Endothelial cell of umbilical vein (primary cell): ENCODE measurements around the gene ITM2B. TPM values are rescaled to one million over a fixed set of nuclear protein-coding genes. Genes with fewer than 3 reads are reported as not detected.
A peak's percentile ranks its signal among the peaks of the same experiment; 100 is the strongest.
"Not testable (repeated sequence)": the region's sequence is repeated elsewhere in the genome, so short reads cannot be mapped to it uniquely, and the experiment has no call there.

Experiments used
- BruUV-seq: library from RNA; stranded (reverse); fragments of 400-500 nt; replicated peaks from 2 replicates; lab custom pipeline; 2021; lab: Mats Ljungman, UMichigan
- CTCF ChIA-PET: fragments of 300-600, 350-600 bp; sonication (Branson Sonifier 250); formaldehyde crosslinking; loops from one replicate; lab custom pipeline; 2021; ENCODE audit warnings: antibody characterized with exemption, inconsistent platforms; lab: Charles Lee
- POLR2A ChIA-PET: fragments of 300-600, 350-600 bp; sonication (Branson Sonifier 250); formaldehyde crosslinking; loops from one replicate; lab custom pipeline; 2021; ENCODE audit warnings: antibody characterized with exemption, inconsistent platforms; lab: Charles Lee
- DNase-seq: peaks from one replicate; pipeline ENCODE4 v3.0.0-alpha.2; 2011; ENCODE audit warnings: low read depth, low spot score
- FAIRE-seq: peaks from 2 replicates; lab custom pipeline; 2011; peaks lifted over from hg19 to GRCh38; lab: Jason Lieb, UNC
- H2AFZ ChIP-seq: 2 replicates; pipeline ENCODE4 v1.6.0; 2012; ENCODE audit warnings: low read depth, low read length, control low read depth, inconsistent platforms
- H3K27ac ChIP-seq: 2 replicates; pipeline ENCODE4 v1.5.1; 2011; ENCODE audit warnings: low read depth, mild to moderate bottlenecking, control low read depth, low read length, moderate library complexity; ENCODE audit not compliant: insufficient read depth
- H3K27me3 ChIP-seq, 2 experiments: 2 replicates each; pipeline versions ENCODE4 v1.6.0 to v1.6.1; 2011; ENCODE audit warnings: low read length in 2 of 2, mixed read lengths in 1 of 2; ENCODE audit not compliant: control insufficient read depth in 2 of 2, insufficient read depth in 2 of 2
- H3K36me3 ChIP-seq, 2 experiments: 2 replicates in 1 of 2; 3 replicates in 1 of 2; pipeline ENCODE4 v1.5.1; 2011; ENCODE audit warnings: low read length in 2 of 2, mild to moderate bottlenecking in 1 of 2, moderate library complexity in 1 of 2; ENCODE audit not compliant: control insufficient read depth in 2 of 2, insufficient read depth in 2 of 2; ENCODE audit errors: extremely low read depth in 1 of 2
- H3K4me1 ChIP-seq: 3 replicates; pipeline ENCODE4 v1.5.1; 2011; ENCODE audit warnings: mild to moderate bottlenecking, low read length; ENCODE audit not compliant: control insufficient read depth, insufficient read depth; ENCODE audit errors: extremely low read depth
- H3K4me2 ChIP-seq: 2 replicates; pipeline ENCODE4 v1.6.1; 2011; ENCODE audit warnings: low read length, control low read depth, mixed read lengths; ENCODE audit not compliant: insufficient read depth
- H3K4me3 ChIP-seq, 3 experiments: fragments of 200-600 bp in 1 of 3; sonication (generic), shearing (Covaris generic) in 1 of 3; replicated peaks in 1 of 3; 2 replicates each; pipeline ENCODE4 v1.5.1; 2011 to 2016; ENCODE audit warnings: control low read depth in 3 of 3, low read length in 3 of 3, mild to moderate bottlenecking in 2 of 3, inconsistent platforms in 1 of 3, low read depth in 1 of 3, moderate library complexity in 1 of 3; ENCODE audit not compliant: insufficient read depth in 1 of 3
- H3K79me2 ChIP-seq: 2 replicates; pipeline ENCODE4 v1.6.0; 2012; ENCODE audit warnings: low read length, inconsistent platforms; ENCODE audit not compliant: control insufficient read depth, insufficient read depth
- H3K9ac ChIP-seq: replicated peaks from 2 replicates; pipeline ENCODE3; 2011; ENCODE audit warnings: low read length, control low read depth; ENCODE audit not compliant: insufficient read depth; ENCODE audit errors: extremely low read depth
- H3K9me1 ChIP-seq: replicated peaks from 3 replicates; pipeline ENCODE4 v1.6.0; 2011; ENCODE audit warnings: mild to moderate bottlenecking, low read length; ENCODE audit not compliant: control insufficient read depth, insufficient read depth; ENCODE audit errors: extremely low read depth
- H3K9me3 ChIP-seq: replicated peaks from 2 replicates; pipeline ENCODE4 v1.5.1; 2012; ENCODE audit warnings: low read length, inconsistent platforms; ENCODE audit not compliant: control insufficient read depth, insufficient read depth
- H4K20me1 ChIP-seq: replicated peaks from 2 replicates; pipeline ENCODE3; 2011; ENCODE audit warnings: mild to moderate bottlenecking, low read length; ENCODE audit not compliant: control insufficient read depth, insufficient read depth; ENCODE audit errors: extremely low read depth
- EZH2 ChIP-seq: IDR thresholded peaks from 2 replicates; pipeline ENCODE4 v1.6.1; 2012; ENCODE audit warnings: borderline replicate concordance, low read depth, mild to moderate bottlenecking, moderate library complexity, low read length, inconsistent platforms; ENCODE audit not compliant: severe bottlenecking
- FOS ChIP-seq: IDR thresholded peaks from 2 replicates; pipeline ENCODE4 v1.6.1; 2011; ENCODE audit warnings: mild to moderate bottlenecking, low read length, moderate library complexity, borderline replicate concordance; ENCODE audit not compliant: insufficient read depth
- GATA2 ChIP-seq: IDR thresholded peaks from 2 replicates; pipeline ENCODE4 v1.7.0; 2011; ENCODE audit warnings: low read depth, mild to moderate bottlenecking, moderate library complexity, mixed read lengths, low read length; ENCODE audit not compliant: insufficient read length, insufficient read depth
- JUN ChIP-seq: IDR thresholded peaks from 2 replicates; pipeline ENCODE4 v1.6.1; 2011; ENCODE audit warnings: borderline replicate concordance, low read depth; ENCODE audit not compliant: insufficient read length, insufficient read depth
- MYC ChIP-seq: IDR thresholded peaks from one replicate; pipeline ENCODE4 v1.6.1; 2011; ENCODE audit warnings: mild to moderate bottlenecking, low read depth, low read length
- POLR2A ChIP-seq: IDR thresholded peaks from 2 replicates; pipeline ENCODE4 v1.6.1; 2012; ENCODE audit warnings: low read depth, mild to moderate bottlenecking, control low read depth, low read length
- POLR2AphosphoS5 ChIP-seq: IDR thresholded peaks from 2 replicates; pipeline ENCODE4 v1.6.1; 2012; ENCODE audit warnings: low read depth, mild to moderate bottlenecking, control low read depth, low read length, moderate library complexity; ENCODE audit not compliant: insufficient read depth
- dilution Hi-C: fragments of 300-500 bp; cut with MboI; formaldehyde crosslinking; loops from one replicate; pipeline ENCODE4 v1.15.0; 2019; ENCODE audit warnings: low sequenced_read_pairs; ENCODE audit not compliant: extremely low pct_ligation_motif_present
- intact Hi-C: fragments of 100-400 bp; cut with micrococcal nuclease; formaldehyde crosslinking; loops from one replicate; pipeline ENCODE4 v1.10.0; 2022
- polyA plus RNA-seq, 4 experiments: library from polyadenylated mRNA; depleted of rRNA in 3 of 4; stranded (reverse) in 3 of 4; unstranded in 1 of 4; fragments of >200 nt; gene quantifications; 2 replicates each; pipeline versions ENCODE4 v1.2.1 to v1.2.3, GENCODE V29; 2011 to 2012; ENCODE audit warnings: missing spikeins in 1 of 4
- total RNA-seq: library from RNA; stranded (reverse); gene quantifications from 2 replicates; pipeline ENCODE4 v1.2.3, GENCODE V29; 2021
- TF ChIP-seq, protein P1 (sequence below): IDR thresholded peaks from 2 replicates; pipeline ENCODE4 v1.6.1; 2011; ENCODE audit not compliant: insufficient read depth, insufficient read length
- TF ChIP-seq, protein P2 (sequence below), 2 donors: IDR thresholded peaks; 1 replicate in 1 of 2; 2 replicates in 1 of 2; pipeline ENCODE4 v1.5.1; 2011; ENCODE audit warnings: low read length in 2 of 2, mild to moderate bottlenecking in 2 of 2, moderate library complexity in 2 of 2, control low read depth in 1 of 2, inconsistent platforms in 1 of 2, low read depth in 1 of 2; ENCODE audit not compliant: insufficient read depth in 1 of 2; ENCODE audit errors: extremely low read depth in 1 of 2

The ITM2B gene
- total and polyA plus RNA-seq, 2 donors (not counting 3 experiments of a cell fraction or from before 2014, with no cell fraction given): 150 to 271 TPM

DNA sequence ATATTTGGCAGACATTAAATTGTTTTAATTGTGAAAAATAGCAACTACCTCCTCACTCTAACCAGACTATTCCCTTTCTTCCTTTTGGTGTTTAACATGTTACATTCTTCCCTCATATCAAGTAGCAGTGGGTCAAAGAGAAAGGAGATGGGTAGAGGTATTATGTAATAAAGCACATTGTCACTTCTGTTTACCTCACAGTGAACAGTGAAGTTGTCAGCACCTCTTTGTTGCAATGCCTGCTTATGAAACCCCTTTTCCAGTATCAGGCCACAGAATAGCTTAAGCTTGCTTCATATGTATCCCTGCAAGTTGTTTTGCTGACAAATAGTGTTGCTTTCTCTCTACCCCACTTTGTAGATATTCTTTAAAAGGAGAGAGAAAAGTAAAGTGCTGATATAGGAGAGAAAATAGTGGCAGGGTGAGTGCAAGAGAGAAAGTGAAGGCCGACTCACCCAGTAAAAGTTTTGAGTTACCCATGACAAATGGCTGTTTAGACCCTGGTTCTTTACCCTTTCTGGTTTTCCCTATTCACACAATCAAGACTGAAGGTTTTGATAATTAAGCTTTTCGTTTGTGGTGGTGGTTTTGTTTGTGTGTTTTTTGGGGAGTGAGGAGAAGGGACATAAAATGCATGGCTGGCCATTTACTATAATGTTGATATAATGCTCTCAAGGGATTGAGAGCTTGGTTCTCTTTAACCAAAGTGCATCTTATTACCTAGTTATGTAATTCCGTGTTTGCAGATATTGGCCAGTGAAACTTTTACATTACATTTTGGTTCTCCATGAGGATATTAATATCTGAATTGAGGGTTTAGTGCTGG, 3.7 kb downstream of the ITM2B start:
- POLR2A ChIA-PET: no interaction called here
- BruUV-seq: no TSS peak

DNA sequence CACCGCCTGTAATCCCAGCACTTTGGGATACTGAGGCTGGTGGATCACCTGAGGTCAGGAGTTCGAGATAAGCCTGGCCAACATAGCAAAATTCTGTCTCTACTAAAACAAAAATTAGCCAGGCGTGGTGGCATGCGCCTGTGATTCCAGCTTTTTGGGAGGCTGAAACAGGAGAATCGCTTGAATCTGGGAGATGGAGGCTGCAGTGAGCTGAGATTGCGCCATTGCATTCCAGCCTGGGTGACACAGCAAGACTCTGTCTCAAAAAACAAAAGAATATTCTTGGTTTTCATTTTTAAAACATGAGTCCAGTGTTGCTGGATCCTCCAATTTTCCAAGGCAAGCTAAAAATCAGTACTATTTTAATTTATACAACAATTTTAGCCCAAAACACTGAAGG, 6.4 kb downstream of the ITM2B start:
- Histone ChIP-seq H3K4me1 (peaks cover 37% of the 10 kb centered on the region), H3K79me2 (peaks cover 60% of the 10 kb centered on the region)
- H3K4me3 ChIP-seq, H2AFZ ChIP-seq, H3K27ac ChIP-seq, H3K4me2 ChIP-seq, H3K9me3 ChIP-seq, DNase-seq, FAIRE-seq, H4K20me1 ChIP-seq, BruUV-seq, POLR2A ChIA-PET, dilution Hi-C loops, CTCF ChIA-PET, H3K27me3 ChIP-seq, H3K9me1 ChIP-seq, H3K9ac ChIP-seq, H3K36me3 ChIP-seq: not testable (repeated sequence)
- intact Hi-C loops: loop anchor here (5.0 kb wide), 2 partner anchors 173 to 528 kb away; partner anchors contain the start of gene LPAR6

More for the DNA sequence above, 3.7 kb downstream of the ITM2B start:
- H4K20me1 ChIP-seq: peaks cover 2% of the 10 kb centered on the region
- CTCF ChIA-PET: interaction anchor here (0.5 to 2.2 kb wide), 6 partner anchors 110 to 346 kb away, joined by 3 to 14 read pairs (median 6); partner anchors contain the start of genes MED4 and NUDT15
- intact Hi-C loops (loop anchor here (5.0 kb wide), 2 partner anchors 176 to 531 kb away; partner anchors contain the start of gene LPAR6), dilution Hi-C loops (no loop called here)
- peak overlapping the region in 1 of 3 experiments; percentile 24 for H3K4me3 ChIP-seq
- peaks cover 0 to 2% of the 10 kb centered on the region in 2 experiments for H3K27me3 ChIP-seq
- H3K4me2 ChIP-seq: peak overlapping the region; percentile 79
- H3K9ac ChIP-seq: no peak overlapping the region
- H3K79me2 ChIP-seq: peaks cover 62% of the 10 kb centered on the region
- TF ChIP-seq EZH2 (no peak), FOS (no peak), MYC (no peak), POLR2AphosphoS5 (no peak), POLR2A (no peak), GATA2 (no peak), JUN (no peak)
- TF ChIP-seq, protein P1, sequence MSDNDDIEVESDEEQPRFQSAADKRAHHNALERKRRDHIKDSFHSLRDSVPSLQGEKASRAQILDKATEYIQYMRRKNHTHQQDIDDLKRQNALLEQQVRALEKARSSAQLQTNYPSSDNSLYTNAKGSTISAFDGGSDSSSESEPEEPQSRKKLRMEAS: no peak
- TF ChIP-seq, protein P2, sequence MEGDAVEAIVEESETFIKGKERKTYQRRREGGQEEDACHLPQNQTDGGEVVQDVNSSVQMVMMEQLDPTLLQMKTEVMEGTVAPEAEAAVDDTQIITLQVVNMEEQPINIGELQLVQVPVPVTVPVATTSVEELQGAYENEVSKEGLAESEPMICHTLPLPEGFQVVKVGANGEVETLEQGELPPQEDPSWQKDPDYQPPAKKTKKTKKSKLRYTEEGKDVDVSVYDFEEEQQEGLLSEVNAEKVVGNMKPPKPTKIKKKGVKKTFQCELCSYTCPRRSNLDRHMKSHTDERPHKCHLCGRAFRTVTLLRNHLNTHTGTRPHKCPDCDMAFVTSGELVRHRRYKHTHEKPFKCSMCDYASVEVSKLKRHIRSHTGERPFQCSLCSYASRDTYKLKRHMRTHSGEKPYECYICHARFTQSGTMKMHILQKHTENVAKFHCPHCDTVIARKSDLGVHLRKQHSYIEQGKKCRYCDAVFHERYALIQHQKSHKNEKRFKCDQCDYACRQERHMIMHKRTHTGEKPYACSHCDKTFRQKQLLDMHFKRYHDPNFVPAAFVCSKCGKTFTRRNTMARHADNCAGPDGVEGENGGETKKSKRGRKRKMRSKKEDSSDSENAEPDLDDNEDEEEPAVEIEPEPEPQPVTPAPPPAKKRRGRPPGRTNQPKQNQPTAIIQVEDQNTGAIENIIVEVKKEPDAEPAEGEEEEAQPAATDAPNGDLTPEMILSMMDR (IDR thresholded peaks at IDR 0.05; ENCODE audit: extremely low read depth in 1 of 2, insufficient read depth in 1 of 2, low read depth in 1 of 2, low read length in 2 of 2): no peak
- H3K9me3 ChIP-seq: no peaks in the 10 kb centered on the region
- peaks cover 45% of the 10 kb centered on the region for H3K4me1 ChIP-seq
- FAIRE-seq (no peak), DNase-seq (peak; percentile 32)
- peaks cover 2 to 5% of the 10 kb centered on the region in 2 experiments for H3K36me3 ChIP-seq
- no peak overlapping the region for H2AFZ ChIP-seq
- no peaks in the 10 kb centered on the region for H3K9me1 ChIP-seq
- no peak overlapping the region for H3K27ac ChIP-seq
